Activated CD8-positive, alpha-beta memory T cell treated with anti-CD3 and anti-CD28 coated beads for 24 hours (primary cell): ENCODE data around the gene UCKL1.
"Not testable (repeated sequence)": the region's sequence is repeated elsewhere in the genome, so short reads cannot be mapped to it uniquely, and the experiment has no call there.

ENCODE experiments used
- DNase-seq: peaks from one replicate; pipeline ENCODE4 v3.0.0-alpha.2; 2020

The UCKL1 gene

GRCh38 chr20:63942969-63943807 is 13.0 kb downstream of the UCKL1 start:
- no peak for DNase-seq

GRCh38 chr20:63942250-63942951 is 13.8 kb downstream of the UCKL1 start:
- DNase-seq, result no peak

- peak; percentile 80 for DNase-seq
Observed at GRCh38 chr20:63941282-63942081, 14.7 kb downstream of the UCKL1 start.

DNA sequence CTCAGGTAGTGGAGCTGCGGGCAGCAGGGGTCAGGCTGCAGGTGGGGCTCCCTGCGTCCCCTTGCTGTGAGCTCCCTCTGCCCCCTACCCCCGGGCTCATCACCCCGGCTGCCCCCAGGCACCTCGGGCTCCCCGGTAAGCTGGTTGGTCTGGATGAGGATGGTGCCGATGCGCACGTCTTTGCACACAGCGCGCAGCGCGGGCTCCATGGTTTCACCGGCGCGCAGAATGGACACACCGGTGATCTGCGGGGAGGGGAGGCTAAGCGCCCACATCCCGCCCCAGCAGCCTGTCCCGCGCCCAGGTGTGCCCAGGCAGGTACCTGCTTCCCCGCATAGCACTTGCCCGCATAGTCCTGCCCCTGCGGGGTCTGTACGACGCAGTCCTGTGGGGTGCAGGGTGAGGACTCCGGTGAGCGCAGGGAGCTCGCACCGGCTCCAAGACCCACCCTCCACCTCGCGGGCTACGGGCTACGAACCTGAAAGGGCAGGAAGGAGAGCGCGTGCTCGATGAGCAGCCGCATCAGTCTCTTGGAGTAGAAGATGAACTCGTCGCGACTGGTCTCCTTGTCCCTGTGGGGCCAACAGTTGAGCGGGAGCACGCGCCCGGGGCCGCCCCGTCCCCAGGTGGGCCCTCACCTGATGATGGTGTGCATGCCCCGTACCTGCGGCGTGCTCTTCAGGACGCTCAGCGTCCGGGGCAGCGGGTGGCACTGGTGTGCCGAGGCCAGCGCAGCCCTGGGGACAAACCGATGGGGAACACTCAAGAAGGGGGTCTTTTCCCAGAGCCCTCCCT is 15.5 kb downstream of the UCKL1 start:
- no peak for DNase-seq

DNA sequence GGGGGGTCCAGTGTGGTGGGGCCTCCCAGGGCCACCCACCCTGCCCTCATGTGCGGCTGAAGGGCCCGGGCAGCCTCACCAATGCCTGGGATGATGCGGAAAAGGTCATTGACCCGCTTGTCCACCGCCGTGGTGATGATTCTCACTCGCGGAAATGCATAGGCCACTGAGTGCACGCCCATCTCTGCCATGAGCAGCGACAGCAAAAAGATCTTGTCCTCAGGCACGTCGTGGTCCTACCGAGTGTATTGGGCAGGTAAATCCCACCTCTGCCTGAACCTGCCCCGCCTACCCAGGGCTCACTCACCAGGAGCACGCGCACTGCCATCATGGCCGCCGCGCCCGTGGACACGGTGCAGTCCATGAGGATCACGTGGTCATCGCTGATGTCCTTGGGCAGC is 16.1 kb downstream of the UCKL1 start:
- no peak for DNase-seq

- peak; percentile 57 for DNase-seq
Observed at GRCh38 chr20:63939061-63939935, 16.9 kb downstream of the UCKL1 start.

GRCh38 chr20:63937596-63937995 is 18.6 kb downstream of the UCKL1 start:
- DNase-seq, result no peak

GRCh38 chr20:63935447-63935846 is 20.8 kb downstream of the UCKL1 start:
- DNase-seq, result no peak

DNA sequence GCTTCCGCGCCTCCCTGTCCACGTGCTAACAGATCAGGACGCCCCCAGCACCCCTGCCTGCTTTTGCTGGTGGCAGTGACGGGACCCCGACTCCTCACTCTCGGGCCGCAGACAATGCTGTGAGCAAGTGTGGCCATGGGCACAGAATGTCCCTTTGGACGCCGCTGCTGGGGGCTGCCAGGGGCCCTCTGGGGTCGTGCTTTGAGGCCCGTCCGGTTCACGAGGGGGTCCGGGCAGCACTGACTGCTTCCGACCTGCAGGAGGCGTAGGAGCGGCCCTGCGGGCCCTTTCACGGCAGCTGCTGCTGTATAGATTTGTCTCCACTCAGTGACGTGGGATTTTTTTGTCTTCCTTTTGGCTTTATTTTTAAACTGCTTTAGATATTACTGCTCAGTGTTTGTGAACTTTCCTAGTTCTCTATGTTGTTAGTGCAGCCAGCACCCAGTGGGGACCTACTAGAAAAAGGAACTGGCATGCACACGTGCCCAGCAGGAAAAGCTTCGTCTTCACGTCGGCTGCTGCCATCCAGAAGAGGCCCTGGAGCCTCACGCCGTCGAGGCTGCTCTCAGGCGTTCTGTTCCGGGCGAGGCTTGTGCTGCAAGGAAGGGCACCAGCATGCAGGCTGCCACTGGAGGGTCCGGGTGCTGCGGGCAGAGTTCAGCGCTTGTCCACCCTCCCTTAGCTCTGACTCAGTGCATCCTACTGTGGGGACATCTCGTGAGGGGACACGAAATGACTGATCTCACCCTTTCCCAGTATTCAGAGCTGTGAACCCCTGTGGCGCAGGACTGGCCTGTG is 21.7 kb downstream of the UCKL1 start:
- DNase-seq, result peak; percentile 54

DNA sequence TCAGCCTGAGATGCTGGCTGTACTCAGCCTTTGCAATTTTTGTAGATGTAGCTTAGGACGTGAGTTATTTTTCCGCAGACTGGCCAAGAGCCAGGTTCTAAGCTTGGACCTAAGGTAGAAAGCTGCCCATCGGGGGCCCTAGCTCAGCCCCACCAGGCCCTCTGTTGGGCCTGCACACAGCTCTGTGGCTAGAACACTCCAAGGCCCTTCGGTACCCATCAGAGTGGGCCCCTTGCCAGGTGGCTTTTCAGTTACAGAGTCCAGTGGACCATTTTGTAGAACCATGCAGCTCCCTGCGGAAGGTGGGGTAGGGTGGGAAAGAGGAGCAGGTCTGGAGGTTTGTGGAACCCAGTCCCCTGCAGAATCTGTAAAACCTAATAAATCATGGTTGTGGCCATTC is 22.6 kb downstream of the UCKL1 start:
- no peak for DNase-seq

- no peak for DNase-seq
Observed at GRCh38 chr20:63932606-63933160, 23.5 kb downstream of the UCKL1 start.

- DNase-seq, result no peak
Observed at GRCh38 chr20:63931735-63932134, 24.5 kb downstream of the UCKL1 start.

GRCh38 chr20:63930971-63931553 is 25.2 kb downstream of the UCKL1 start:
- DNase-seq, result no peak

- DNase-seq, result not testable (repeated sequence)
Observed at GRCh38 chr20:63929473-63929883, 26.7 kb downstream of the UCKL1 start.

- no peak for DNase-seq
Observed at GRCh38 chr20:63929071-63929470, 27.1 kb downstream of the UCKL1 start.

DNA sequence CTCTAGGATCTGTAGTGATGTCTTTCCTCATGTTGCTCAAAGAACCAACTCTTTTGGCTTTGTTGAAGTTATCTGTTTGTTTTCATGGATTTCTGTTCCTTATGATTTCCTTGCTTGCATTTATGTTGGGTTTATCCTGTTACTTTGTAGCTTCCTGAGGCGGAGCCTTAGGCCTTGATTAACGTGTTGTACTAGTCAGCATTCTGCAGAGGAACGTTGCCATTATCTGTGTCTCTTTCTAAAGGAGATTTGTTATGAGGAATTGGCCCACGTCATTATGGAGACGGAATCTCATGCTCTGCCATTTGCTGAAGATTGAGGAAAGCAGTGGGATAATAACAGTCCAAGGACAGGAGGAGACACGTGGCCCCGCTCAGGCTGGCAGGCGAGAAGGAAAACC is 29.9 kb downstream of the UCKL1 start:
- DNase-seq, result no peak

GRCh38 chr20:63924241-63924640 is 32.0 kb downstream of the UCKL1 start:
- no peak for DNase-seq

DNA sequence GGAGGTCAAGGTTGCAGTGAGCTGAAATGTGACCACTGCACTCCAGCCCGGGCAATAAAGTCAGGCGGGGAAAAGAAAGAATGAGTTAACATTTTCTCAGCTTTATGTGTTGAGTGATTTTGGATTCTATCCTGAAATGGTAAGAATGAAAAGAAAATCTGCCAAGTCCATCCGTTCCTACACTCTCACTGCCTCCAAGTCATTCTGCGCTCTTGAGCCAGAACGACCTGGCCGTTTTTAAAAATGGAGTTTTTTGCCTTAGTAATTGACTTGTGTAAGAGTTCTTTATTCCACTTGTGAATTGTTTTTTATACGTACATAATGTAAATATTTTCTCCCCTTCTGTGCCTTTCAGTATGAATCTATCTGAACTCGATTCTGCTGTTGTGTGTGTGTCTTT is 32.6 kb downstream of the UCKL1 start:
- DNase-seq, result no peak

DNA sequence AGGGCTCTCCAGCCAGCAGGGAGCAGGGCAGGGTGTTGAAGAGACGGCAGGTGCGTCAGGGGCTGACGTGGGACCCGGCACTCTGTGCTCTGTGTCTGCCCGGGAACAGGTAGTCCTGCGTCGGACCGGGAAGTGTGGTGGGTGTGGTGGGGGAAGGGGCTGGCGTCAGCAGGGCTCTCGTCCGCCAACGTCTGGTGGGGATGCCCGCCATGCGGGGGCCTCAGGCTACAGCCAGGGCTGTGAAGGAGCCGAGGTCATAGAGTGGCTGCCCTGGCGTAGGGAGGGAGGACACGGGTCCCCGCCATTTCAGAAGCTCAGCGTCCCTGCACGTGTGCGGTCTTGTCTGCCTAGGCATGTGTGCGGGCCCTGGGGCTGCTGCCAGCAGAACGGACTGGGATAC is 36.0 kb downstream of the UCKL1 start:
- no peak for DNase-seq

DNA sequence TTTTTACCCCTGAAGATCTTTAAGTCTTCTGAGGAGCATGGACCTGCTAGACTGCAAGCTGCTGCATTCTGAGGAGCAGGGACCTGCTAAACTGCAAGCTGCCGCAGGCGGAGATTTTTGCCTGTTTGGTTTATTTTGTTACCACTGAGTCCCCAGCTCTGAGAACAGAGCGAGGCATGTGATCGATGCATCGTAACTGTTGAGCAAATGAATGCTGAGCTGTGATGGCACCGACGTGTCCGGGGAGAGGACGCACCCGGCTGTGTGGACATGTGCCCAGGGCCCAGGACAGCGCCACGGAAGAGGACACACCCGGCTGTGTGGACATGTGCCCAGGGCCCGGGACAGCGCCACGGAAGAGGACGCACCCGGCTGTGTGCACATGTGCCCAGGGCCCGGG is 37.1 kb downstream of the UCKL1 start:
- no peak for DNase-seq
